ENCODE results near the gene ABTB2.

- no peak for TF ChIP-seq EZH2phosphoT487 (IDR thresholded peaks at IDR 0.05; ENCODE audit: insufficient read depth, low read depth)
- TF ChIP-seq EZH2 (IDR thresholded peaks at IDR 0.05; ENCODE audit: insufficient read depth, poor library complexity, severe bottlenecking), result no peak
Measured at GRCh38 chr11:34198523-34198922, 159.3 kb downstream of the ABTB2 start.

All from GM23248 (cell line).